NCI-H82 treated with DMSO at 0.1 percent for 48 hours (cell line): ENCODE measurements around the gene SCUBE1.
"Not testable (repeated sequence)": the region's sequence is repeated elsewhere in the genome, so short reads cannot be mapped to it uniquely, and the experiment has no call there.

Source experiments
- DNase-seq: peaks from one replicate; lab custom pipeline; 2025; ENCODE audit not compliant: unreplicated experiment; lab: John Stamatoyannopoulos, UW

SCUBE1 gene

GRCh38 chr22:43360576-43360975 is 17.4 kb upstream of the SCUBE1 start:
- no peak for DNase-seq

DNA sequence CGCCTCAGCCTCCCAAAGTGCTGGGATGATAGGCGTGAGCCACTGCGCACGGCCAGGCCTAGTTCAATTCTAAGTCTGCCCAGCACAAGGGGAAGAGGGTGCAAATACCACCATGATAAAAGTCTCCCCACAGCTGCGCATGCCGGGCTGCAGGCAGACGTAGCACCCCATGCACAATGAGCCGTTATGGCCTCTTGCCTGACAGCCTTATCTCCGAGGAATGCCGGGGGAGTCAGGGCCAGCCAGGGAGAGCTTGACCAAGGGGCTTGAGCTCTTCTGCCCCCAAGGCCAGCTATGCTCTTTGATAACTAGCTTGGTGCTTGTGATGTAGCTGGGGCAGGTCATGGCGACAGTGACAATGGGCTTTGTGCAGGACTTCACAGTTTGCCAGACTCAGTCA is 13.7 kb upstream of the SCUBE1 start:
- no peak for DNase-seq

DNA sequence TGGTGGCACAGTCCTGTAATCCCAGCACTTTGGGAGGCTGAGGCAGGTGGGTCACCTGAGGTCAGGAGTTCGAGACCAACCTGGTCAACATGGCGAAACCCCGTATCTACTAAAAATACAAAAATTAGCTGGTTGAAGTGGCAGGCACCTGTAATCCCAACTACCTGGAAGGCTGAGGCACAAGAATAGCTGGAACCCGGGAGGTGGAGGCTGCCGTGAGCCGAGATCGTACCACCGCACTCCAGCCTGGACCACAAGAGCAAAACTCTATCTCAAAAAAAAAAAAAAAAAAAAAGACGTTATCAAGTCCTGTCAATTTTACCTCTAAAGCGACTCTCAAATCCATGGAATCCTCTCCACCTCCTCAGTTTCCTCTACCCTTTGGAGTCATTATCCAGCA is 12.5 kb upstream of the SCUBE1 start:
- not testable (repeated sequence) for DNase-seq

DNA sequence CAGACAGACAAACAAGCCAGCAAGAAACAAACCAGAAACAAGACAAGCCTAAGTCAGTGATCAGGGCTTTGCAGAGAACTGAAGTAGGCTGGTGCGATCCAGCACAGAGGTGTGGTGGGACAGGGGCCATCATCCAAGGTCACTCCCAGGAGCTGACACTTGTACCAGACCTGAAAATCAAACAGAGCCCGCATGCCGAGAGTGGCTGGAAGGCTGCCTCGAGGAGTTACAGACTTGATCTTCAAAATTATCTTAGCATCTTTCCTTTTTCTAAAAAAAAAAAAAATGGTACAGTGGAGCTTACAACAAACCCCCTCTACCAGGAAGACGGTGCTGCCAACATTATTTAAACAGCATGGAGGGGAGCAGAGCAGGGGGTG is 8.8 kb upstream of the SCUBE1 start:
- DNase-seq: no peak

GRCh38 chr22:43349636-43350035 is 6.5 kb upstream of the SCUBE1 start:
- DNase-seq: no peak

- DNase-seq: no peak
These were observed 3.4 kb upstream of the SCUBE1 start for GRCh38 chr22:43346521-43346929.

DNA sequence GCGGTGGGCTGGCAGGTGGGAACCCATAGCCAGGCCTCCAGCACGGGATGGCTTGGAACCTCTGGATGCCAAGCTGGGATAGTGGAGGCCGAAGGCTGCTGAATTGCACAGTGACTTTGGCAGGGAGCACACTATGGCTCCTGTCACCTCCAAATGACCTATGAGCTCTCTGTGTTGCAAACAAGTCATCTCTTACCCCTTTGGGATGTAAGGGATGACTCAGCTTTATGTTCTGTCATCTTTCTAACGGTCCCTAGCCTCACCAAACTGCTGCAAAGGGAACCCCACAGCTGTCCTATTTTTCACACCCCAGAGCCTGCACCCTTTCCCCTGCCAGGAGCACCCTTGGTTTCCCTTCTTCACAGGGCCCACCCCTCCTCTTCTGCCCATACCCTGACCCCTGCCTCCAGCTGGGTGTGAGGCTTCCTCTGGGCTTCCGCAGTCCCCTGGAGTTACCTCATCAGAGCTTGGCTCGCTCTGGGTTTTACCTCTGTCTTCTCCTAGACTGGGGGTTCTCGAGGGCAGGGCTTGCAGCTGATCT is 2.7 kb upstream of the SCUBE1 start:
- DNase-seq: no peak

DNA sequence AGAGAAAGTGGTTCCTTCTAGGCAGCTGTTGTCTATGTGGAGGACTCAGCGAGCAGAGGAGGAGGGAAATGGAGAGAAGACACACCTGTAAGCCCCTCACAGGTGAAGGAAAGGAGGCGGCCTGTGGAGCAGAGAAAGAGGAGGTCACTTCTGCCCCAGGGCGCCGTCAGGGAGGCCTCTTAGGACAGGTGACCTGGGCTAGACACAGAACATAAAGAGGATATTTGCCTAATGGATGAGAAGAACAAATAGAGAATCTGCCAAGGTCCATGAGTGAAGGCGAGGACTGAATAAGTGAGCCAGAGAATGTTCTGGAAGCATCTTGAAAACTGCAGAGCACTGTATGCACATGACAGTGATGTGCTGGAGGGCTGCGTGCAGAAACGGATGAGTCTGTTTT is 2.2 kb upstream of the SCUBE1 start:
- no peak for DNase-seq

- no peak for DNase-seq
These were observed 1.3 kb upstream of the SCUBE1 start for GRCh38 chr22:43344520-43344787.

DNA sequence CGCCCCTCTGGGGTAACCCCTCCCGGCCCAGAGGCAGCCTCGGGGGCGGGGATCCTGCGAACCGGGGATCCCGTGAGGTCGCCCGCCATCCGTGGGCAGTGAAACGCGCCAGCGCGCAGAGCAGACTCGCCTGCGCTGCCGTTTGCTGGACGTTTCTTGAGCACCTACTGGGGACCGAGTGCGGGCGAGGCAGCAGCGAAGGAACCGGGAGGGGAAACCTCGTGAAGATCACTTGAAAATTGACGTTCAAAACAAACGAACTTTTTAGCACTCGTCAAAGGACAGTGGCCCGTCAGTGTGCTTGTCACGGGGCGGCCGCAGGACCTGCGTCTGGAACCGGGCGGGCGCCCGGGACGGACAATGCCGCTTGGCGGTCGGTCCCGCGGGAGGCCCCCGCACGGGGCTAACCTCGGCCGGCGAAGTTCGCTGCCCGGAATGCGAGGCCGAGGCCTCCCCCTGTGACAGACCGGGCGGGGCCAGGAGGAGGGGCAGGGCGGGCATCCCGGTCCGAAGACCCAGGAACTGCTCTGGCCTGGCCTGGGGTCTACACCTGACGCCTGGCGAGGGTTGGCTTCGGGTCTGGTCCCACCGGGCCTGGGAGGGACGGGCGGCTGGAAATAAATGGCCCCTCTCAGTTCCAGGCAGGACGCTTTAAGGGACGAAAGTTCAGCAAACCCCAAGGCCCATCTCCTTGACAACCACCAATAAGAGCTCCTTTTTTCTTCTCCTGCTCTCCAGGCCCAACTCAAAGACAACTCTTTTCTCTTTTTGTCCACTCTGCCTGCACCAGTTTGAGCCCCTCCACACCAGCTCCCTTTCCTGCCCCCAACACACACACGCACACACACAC is 723 bp upstream of the SCUBE1 start:
- DNase-seq: no peak

DNA sequence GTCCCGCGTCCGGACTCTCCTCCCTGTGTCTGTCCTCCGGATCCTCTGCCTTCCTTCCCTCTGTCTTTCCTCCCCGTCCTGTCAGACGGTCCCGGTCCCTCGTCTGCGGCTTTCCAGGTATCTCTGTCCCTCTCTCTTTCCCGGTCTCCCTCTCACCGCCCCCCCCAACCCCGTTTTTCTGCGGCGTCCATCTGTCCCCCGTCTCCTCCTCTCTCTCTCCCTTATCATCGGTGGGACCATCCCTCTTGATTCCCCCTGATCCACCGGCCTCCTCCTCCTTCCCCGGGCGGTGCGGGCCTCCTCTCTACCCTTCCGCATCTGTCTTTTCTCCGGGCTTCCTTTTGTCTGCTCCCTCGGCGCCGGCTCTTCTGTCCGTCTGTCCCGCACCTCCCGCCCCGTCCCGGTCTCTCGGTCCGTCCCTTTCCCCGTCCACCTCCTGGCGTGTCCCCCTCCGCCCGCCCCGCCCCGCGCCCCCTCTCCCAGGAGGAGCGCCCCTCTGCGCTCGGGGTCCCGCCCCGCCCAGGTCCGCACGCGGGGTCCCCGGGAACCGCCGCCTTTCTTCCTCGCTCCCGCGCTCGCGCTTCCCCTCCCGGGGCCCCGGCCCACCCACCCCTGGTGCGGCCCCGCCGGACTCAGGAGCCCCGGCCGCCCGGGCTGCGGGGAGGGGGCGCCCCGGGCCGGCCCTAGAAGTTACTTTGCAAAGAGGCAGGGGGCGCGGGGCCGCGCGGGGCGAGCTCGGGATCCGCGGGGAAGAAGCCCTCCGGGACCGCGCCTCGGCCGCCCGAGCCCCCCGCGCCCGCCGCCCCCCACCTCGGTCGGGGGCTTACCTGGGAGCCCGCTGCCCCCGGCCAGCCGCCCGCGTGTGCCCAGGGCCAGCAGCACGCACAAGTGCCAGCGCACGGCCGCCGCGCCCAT is 568 bp downstream of the SCUBE1 start:
- no peak for DNase-seq

- no peak for DNase-seq
These were observed 1.6 kb downstream of the SCUBE1 start for GRCh38 chr22:43341565-43341964.

GRCh38 chr22:43338766-43339345 is 4.3 kb downstream of the SCUBE1 start:
- DNase-seq: no peak

DNA sequence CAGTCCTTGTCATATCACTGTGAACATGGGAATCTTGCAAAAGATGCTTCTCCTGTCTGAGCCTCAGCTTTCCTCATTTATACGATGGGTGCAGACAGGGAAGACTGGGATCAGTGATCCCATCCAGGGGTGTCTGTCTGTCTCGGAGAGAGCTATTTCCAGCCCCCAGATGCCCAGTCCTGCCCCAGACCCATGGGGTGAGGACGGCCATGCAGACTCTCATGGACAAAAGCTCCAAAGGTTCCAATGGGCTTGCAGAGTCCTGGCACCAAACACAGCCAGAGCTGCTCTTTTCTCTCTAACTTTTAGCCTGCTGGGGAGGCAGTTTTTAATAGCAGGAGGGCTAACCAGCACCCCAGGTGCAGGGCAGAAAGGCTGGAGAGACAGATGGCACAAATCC is 5.2 kb downstream of the SCUBE1 start:
- DNase-seq: no peak

DNA sequence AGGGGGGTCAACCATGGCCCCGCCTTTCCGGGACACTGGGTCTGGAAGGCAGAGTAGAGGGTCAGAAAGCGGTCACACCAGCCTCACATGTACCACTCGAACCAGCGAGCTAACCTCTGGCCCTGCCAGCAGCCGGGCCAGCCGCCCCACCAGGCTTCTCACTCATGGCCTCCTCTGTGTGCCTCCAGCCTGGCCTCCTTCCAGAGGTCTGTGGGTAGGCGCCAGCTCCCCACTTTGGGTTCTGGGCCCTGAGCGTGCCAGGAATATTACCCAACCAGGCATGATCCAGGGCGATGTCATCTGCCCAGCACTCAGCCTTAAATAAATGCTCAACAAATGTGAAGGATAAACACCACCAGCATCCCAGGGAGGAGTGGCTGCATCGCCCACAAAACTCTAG is 5.8 kb downstream of the SCUBE1 start:
- DNase-seq: no peak

DNA sequence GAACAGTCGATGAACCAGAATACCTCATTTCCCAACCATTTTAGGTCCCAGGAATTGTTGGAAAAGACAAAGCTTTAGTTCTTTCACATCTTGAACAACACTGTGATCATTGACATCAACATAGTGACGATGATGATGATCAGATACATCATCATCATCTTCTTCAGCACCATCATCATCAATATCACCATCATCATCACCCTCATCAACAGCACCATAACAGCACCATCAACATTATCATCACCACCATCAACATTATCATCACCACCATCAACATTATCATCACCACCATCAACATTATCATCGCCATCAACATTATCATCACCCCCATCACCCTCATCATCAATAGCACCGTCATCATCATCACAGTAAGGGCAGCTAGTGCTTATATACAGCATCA is 8.8 kb downstream of the SCUBE1 start:
- DNase-seq: no peak

DNA sequence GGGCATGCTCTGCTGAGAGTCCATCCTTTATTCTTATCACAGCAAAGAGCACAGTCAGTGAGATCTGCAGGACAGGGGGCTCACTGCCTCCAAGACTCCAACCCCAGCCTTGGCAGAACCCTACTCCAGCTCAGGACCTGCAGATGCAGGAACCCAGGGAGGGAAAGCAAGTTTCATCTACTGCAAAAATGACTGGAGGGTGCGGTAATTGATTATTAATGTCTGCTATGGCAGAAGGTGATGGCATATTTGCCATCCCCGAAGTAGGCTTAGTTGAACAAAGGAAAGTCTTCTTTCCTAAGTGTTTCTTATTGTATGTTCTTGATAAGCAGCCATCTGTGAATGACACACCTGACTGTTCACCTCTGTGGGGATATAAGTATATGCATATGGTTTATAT is 9.2 kb downstream of the SCUBE1 start:
- DNase-seq: no peak

- no peak for DNase-seq
These were observed 10.0 kb downstream of the SCUBE1 start for GRCh38 chr22:43333156-43333555.

DNA sequence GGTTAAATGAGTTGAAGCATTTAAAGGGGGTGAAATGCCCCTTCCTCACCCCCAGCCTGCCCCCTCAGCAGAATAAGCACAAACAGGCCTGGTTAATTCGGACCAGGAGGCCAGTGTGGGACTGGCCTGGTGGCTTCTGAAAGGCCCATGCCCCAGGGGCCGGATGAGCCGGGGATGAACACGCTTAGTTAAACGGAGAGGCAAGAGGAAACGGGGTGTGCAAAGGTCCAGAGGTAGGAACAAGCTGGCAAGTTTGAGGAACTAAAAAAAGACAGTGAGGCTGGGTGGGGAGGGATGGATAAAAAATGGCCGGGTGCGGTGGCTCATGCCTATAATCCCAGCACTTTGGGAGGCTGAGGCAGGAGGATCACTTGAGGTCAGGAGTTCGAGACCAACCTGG is 11.5 kb downstream of the SCUBE1 start:
- no peak for DNase-seq

DNA sequence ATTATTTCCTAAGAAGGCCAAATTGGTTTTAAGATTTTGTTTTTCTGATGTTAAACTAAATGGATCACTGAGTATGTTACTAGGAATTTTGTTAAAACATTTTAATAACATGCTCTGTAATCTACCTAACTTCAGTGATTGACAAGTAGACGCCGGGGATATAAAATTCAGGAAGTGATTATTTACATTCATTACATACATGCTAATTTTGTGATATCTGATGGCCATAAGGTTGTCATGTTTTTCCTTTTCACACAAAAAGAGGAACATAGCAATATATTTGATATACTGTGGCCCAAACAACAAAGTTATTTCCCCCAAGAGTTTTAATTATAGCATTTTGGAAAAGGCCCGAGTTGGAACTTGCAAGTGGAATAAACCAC is 12.1 kb downstream of the SCUBE1 start:
- DNase-seq: no peak

- DNase-seq: no peak
These were observed 12.7 kb downstream of the SCUBE1 start for GRCh38 chr22:43330178-43331068.
